G401 (cell line): Measurements from ENCODE around the gene ACER1. TPM values are rescaled to one million over a fixed set of nuclear protein-coding genes. Genes with fewer than 3 reads are reported as not detected.
A peak's percentile ranks its signal among the peaks of the same experiment; 100 is the strongest.

ENCODE experiments used
- DNase-seq: peaks from one replicate; pipeline ENCODE4 v3.0.0-alpha.2; 2015; ENCODE audit warnings: low spot score
- in situ Hi-C: cut with HindIII; loops from 2 replicates; pipeline ENCODE4 v1.10.0; 2016; ENCODE audit warnings: low sequenced_read_pairs, mixed read lengths
- total RNA-seq: library from RNA; depleted of rRNA; stranded (reverse); fragments of >200 nt; shearing (Covaris generic); gene quantifications from 2 replicates; pipeline ENCODE4 v1.2.3, GENCODE V29; 2014

Gene ACER1
- total RNA-seq, 1 experiment from 2014 or later, result not detected

DNA sequence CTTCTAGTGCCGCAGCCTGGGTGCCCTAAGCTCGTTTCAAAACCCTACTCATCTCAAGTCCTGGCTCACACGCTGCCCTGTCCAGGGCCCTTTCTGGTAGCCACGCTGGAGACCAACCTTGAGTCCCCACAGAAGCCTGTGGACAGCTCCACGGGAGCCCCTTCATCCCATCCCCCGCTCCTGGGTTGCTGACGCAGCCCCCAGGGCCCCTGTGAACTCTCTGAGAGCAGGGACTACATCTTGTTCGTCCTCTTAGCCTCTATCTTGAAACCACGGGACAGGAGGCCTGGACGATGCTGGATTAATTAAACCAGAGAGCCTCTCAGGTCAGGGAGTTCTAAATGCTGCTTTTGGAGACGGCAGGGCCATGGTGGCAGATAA lies 61.0 kb downstream of the ACER1 start:
- peak; percentile 28 for DNase-seq
- in situ Hi-C loops, result no loop called here

DNA sequence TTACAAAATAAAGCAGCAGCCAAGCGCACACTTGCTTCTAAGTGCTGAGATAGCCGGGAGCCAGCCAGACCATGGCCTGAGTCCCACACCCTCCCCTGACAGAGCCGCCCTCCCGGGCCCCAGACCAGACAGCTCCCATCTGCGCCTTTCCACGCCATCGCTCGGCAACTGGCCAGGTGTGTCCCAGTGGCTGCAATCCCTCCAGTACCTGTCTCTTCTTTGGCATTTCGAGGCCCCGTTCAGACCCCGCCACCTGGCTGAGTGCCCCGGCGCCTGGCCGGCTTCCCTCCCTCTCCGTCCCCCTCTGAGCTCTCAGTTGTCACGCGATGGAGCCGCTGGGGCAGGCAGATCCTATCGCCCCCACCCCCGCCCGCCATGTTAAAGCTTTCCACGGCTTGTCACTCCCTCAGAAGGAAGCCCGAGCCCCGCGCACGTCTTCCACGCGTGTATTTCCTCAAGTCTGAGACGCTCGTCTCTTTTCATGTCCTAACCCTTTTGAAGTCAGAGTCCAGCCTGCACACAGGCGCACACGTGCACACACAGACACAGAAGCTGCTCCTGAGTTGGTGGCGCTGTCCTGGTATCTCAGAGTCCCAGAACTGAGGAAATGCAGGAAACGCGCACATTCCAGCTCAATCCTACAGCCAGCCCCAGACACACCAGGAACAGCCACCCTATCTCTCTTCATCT lies 61.5 kb downstream of the ACER1 start:
- peak; percentile 88 for DNase-seq
- in situ Hi-C loops, result no loop called here

DNA sequence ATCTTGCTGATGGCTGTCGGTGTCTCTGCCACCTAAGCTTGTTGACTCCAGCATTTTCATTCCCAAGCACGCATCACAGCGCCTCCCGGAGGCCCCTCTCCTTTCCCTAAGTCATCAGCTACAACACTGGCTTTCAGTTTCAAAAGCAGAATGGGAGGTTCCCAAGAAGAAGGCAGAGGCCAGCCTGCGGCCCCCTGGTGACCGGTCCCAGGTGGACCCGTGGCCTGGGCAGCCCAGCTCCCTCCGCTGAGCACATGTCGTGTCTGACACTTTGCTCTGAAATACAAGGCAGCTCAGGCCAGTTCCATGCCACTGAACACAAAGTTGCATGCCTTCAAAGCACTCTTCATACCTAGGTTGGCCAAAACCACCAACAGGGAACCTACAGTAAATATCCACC lies 62.2 kb downstream of the ACER1 start:
- DNase-seq, result peak; percentile 79
- in situ Hi-C loops, result no loop called here

DNA sequence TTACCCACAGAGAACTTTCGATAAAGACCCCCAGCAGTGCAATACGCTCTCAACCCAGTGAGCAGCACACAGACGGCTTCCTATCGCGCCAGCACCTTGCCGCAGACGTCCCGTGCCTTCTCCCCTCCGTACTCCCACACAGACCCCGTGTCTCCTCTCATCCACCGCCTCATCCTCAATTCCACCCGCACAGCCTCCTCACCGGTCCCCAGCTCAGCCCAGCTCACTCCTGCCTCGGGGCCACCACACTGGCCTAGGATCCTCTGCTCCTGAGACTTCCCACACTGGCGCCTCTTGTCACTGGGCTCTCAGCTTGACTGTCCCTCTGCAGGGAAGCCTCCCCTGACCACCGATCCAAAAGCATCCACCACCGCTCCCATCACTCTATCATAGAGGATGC lies 62.6 kb downstream of the ACER1 start:
- no peak for DNase-seq
- in situ Hi-C loops, result no loop called here

GRCh38 chr19:6270076-6270745 lies 63.2 kb downstream of the ACER1 start:
- in situ Hi-C loops, result no loop called here
- peak; percentile 64 for DNase-seq

- in situ Hi-C loops, result no loop called here
- DNase-seq, result peak; percentile 24
These were observed 64.1 kb downstream of the ACER1 start for GRCh38 chr19:6269101-6269886.

- peak; percentile 2 for DNase-seq
- in situ Hi-C loops, result no loop called here
These were observed 65.0 kb downstream of the ACER1 start for GRCh38 chr19:6268382-6268771.

- in situ Hi-C loops, result no loop called here
- DNase-seq, result peak; percentile 23
These were observed 65.6 kb downstream of the ACER1 start for GRCh38 chr19:6267552-6268381.

- DNase-seq, result no peak
- in situ Hi-C loops, result no loop called here
These were observed 68.6 kb downstream of the ACER1 start for GRCh38 chr19:6264803-6265202.

GRCh38 chr19:6263735-6264444 lies 69.5 kb downstream of the ACER1 start:
- peak; percentile 18 for DNase-seq
- in situ Hi-C loops, result no loop called here

DNA sequence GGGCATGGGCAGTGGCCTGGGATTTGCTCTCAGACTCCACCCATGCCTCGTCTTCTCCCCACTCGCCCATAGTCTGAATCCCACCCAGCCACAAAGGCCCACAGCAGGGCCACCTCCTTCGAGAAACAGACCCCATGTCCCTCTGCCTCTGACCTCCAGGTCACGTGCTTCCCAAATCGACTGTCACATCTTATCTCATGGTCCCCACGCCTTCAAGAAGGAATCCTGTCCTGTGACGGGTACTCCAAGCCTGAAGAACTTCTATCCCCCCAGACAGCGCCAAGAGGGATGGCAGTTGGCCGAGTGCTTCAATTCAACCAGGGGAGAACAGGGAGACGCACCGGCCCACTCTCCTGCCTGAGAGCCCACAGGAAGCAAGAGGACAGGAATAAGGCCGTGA lies 70.1 kb downstream of the ACER1 start:
- in situ Hi-C loops, result no loop called here
- no peak for DNase-seq

DNA sequence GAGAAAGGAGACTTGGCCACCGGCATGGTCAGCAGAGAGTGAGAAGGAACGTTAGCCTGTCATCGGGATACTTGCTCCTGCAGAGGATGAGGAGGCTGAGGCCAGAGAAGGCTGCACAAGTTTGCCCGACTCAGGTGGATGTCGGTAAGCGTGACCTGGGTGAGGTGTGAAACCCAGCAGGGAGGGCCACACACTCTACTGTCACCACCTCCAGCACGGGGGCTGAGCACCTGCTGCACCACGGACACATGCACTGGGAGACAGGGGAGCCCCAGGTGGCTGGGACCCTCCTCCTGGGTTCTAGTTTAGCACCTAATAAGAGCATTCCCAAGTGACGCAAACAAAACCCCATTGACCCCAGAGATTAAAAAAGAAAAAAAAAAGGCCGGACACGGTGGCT lies 70.9 kb downstream of the ACER1 start:
- in situ Hi-C loops, result no loop called here

DNA sequence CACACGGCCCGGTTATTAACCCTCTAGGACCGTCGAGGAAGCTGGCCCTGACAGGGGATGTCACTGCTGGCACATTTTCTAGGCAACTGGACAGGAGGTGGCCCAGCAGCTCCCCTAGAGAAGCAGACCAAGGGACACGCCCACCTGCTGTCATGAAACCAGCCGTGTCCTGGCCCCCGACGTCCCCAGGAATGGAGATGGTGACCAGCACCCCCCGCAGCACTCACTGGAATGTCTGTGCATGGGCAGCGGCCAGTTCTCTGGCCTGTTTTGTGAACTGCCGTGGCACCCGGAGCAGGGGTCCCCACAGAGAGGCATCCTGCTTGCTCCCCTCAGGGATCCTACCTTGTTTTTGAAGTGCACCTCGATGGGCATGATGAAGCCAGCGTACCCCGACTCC lies 71.5 kb downstream of the ACER1 start:
- in situ Hi-C loops, result no loop called here
- no peak for DNase-seq

More for the DNA sequence above, 70.9 kb downstream of the ACER1 start:
- no peak for DNase-seq

- in situ Hi-C loops, result no loop called here
- no peak for DNase-seq
These were observed 72.3 kb downstream of the ACER1 start for GRCh38 chr19:6260912-6261650.

GRCh38 chr19:6260376-6260775 lies 73.0 kb downstream of the ACER1 start:
- in situ Hi-C loops, result no loop called here
- DNase-seq, result no peak

DNA sequence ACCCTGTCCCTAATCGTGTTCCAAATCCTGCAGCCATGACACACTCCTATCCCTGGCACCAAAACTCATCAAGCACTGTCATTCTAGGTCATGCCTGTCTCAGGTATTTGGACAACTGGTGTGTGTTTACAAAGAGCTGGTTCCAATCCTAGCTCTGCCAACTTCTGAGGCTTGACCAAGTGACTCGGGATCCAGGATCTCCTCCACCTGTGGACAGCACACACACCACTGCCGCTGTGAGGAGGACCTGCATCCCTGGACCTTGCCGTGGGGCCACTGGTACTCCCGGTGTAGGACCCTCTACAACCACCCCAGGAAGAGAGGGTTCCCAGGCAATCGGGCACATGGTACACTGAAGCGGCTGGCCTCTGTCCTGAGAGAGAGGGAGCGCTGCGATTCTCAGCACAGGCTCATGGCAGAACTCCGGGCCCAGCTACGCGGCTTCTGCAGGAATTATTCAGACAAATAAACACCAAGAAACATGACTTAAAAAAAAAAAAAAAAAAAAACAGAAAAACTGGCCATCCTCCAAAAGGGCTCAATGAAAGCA lies 74.0 kb downstream of the ACER1 start:
- in situ Hi-C loops, result no loop called here
- peak; percentile 68 for DNase-seq

GRCh38 chr19:6258812-6259311 lies 74.5 kb downstream of the ACER1 start:
- no peak for DNase-seq

More at GRCh38 chr19:6258812-6259311, 74.5 kb downstream of the ACER1 start:
- in situ Hi-C loops, result no loop called here
